Endodermal cell (in vitro differentiated cells): Measurements from ENCODE around the gene ATP2B3. TPM values are rescaled to one million over a fixed set of nuclear protein-coding genes. Genes with fewer than 3 reads are reported as not detected.
A peak's percentile ranks its signal among the peaks of the same experiment; 100 is the strongest.

Experiments
- DNase-seq: peaks from one replicate; pipeline ENCODE4 v3.0.0-alpha.2; 2017
- H3K27ac ChIP-seq: 2 replicates; pipeline ENCODE4 v1.5.1; 2013; ENCODE audit warnings: mild to moderate bottlenecking, low read depth, low read length, moderate library complexity
- H3K27me3 ChIP-seq: 2 replicates; pipeline ENCODE4 v1.6.1; 2013; ENCODE audit warnings: mild to moderate bottlenecking, low read length, moderate library complexity; ENCODE audit not compliant: insufficient read depth, control insufficient read depth, poor library complexity, severe bottlenecking
- H3K36me3 ChIP-seq: 2 replicates; pipeline ENCODE4 v1.7.0; 2013; ENCODE audit warnings: mild to moderate bottlenecking, low read length, moderate library complexity; ENCODE audit not compliant: control insufficient read depth, insufficient read depth
- H3K4me1 ChIP-seq: one replicate; pipeline ENCODE4 v1.7.0; 2013; ENCODE audit warnings: low read length; ENCODE audit not compliant: control insufficient read depth, insufficient read depth
- H3K4me3 ChIP-seq: 2 replicates; pipeline ENCODE4 v1.5.1; 2013; ENCODE audit warnings: mild to moderate bottlenecking, low read length, moderate library complexity
- H3K9ac ChIP-seq: 2 replicates; pipeline ENCODE4 v1.6.1; 2013; ENCODE audit warnings: mild to moderate bottlenecking, low read length, moderate library complexity; ENCODE audit not compliant: poor library complexity, severe bottlenecking; ENCODE audit errors: extremely low read depth
- H3K9me3 ChIP-seq: 2 replicates; pipeline ENCODE4 v1.6.1; 2013; ENCODE audit warnings: mild to moderate bottlenecking, low read length, moderate library complexity; ENCODE audit not compliant: control insufficient read depth
- H3K27ac Mint-ChIP-seq: 2 replicates; pipeline ENCODE4 v1.8.0; 2020; ENCODE audit warnings: mixed read lengths
- H3K27me3 Mint-ChIP-seq: 2 replicates; pipeline ENCODE4 v1.8.0; 2021; ENCODE audit warnings: mild to moderate bottlenecking, mixed read lengths; ENCODE audit not compliant: insufficient read depth
- H3K36me3 Mint-ChIP-seq: 2 replicates; pipeline ENCODE4 v1.8.0; 2020; ENCODE audit warnings: low read depth, mixed read lengths
- H3K4me1 Mint-ChIP-seq: 2 replicates; pipeline ENCODE4 v1.8.0; 2020; ENCODE audit warnings: mixed read lengths
- H3K4me3 Mint-ChIP-seq: 2 replicates; pipeline ENCODE4 v1.8.0; 2020; ENCODE audit warnings: mild to moderate bottlenecking, moderate library complexity, mixed read lengths
- H3K9me3 Mint-ChIP-seq: 2 replicates; pipeline ENCODE4 v1.8.0; 2020; ENCODE audit warnings: mild to moderate bottlenecking, mixed read lengths
- WGBS, 2 experiments: methylation state at CpG; one replicate each; pipeline versions ENCODE4 v1.1.5 to v1.1.7; 2013; ENCODE audit warnings: missing lambda C conversion rate in 2 of 2, mixed read lengths in 1 of 2; ENCODE audit not compliant: insufficient coverage in 1 of 2, insufficient read length in 1 of 2; 5-methylcytosine and 5-hydroxymethylcytosine counted together
- total RNA-seq, 2 donors: library from RNA; stranded (reverse); fragmentation: NEBNext Ultra II Directional in 1 of 2; extraction: Animal tissue kit (Norgen Biotek cat#: 25700) in 1 of 2; gene quantifications; 2 replicates in 1 of 2; 3 replicates in 1 of 2; pipeline ENCODE4 v1.2.1, GENCODE V29; 2021
- TF ChIP-seq, protein P1 (sequence below): fragments of 200-600 bp; sonication (generic); conservative IDR thresholded peaks from 2 replicates; pipeline ENCODE4 v1.5.0; 2021; ENCODE audit warnings: antibody characterized with exemption, mild to moderate bottlenecking

The ATP2B3 gene
- total RNA-seq, 2 donors from 2014 or later, result not detected

DNA sequence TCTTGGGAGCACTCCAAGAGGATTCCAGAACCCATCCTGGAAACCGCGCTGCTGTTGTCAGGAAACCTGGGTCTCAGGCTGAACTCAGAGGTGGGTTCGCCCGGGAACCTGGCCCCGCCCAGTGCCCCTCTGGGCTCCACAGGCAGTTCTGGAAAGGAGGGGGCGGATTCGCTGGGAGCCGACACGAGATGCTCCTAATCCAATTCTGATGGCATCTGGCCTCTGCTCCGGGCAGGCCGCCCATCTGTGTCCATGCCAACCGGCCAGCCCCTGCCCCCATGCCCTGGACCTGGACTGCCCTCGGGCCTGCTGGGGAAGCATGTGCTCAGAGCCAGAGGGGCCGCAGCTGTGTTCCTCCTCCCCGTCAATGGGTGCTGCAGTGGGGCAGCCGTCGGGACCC lies 21.0 kb downstream of the ATP2B3 start:
- no peaks in the 10 kb centered on the region for H3K27me3 Mint-ChIP-seq
- H3K9me3 ChIP-seq, result no peaks in the 10 kb centered on the region
- H3K4me1 ChIP-seq, result no peaks in the 10 kb centered on the region
- H3K4me1 Mint-ChIP-seq, result no peaks in the 10 kb centered on the region
- H3K36me3 ChIP-seq, result no peaks in the 10 kb centered on the region
- DNase-seq, result no peak
- no peak overlapping the region for H3K27ac ChIP-seq
- no peak overlapping the region for H3K27ac Mint-ChIP-seq
- H3K27me3 ChIP-seq, result no peaks in the 10 kb centered on the region
- H3K4me3 Mint-ChIP-seq, result no peak overlapping the region
- no peak overlapping the region for H3K4me3 ChIP-seq
- TF ChIP-seq, protein P1, sequence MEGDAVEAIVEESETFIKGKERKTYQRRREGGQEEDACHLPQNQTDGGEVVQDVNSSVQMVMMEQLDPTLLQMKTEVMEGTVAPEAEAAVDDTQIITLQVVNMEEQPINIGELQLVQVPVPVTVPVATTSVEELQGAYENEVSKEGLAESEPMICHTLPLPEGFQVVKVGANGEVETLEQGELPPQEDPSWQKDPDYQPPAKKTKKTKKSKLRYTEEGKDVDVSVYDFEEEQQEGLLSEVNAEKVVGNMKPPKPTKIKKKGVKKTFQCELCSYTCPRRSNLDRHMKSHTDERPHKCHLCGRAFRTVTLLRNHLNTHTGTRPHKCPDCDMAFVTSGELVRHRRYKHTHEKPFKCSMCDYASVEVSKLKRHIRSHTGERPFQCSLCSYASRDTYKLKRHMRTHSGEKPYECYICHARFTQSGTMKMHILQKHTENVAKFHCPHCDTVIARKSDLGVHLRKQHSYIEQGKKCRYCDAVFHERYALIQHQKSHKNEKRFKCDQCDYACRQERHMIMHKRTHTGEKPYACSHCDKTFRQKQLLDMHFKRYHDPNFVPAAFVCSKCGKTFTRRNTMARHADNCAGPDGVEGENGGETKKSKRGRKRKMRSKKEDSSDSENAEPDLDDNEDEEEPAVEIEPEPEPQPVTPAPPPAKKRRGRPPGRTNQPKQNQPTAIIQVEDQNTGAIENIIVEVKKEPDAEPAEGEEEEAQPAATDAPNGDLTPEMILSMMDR, result no peak
- peaks cover 67% of the 10 kb centered on the region for H3K9me3 Mint-ChIP-seq
- no peak overlapping the region for H3K9ac ChIP-seq
- no peaks in the 10 kb centered on the region for H3K36me3 Mint-ChIP-seq
- 92 to 93% methylated on average over 3 to 17 of the region's 17 CpGs for WGBS, 2 experiments

DNA sequence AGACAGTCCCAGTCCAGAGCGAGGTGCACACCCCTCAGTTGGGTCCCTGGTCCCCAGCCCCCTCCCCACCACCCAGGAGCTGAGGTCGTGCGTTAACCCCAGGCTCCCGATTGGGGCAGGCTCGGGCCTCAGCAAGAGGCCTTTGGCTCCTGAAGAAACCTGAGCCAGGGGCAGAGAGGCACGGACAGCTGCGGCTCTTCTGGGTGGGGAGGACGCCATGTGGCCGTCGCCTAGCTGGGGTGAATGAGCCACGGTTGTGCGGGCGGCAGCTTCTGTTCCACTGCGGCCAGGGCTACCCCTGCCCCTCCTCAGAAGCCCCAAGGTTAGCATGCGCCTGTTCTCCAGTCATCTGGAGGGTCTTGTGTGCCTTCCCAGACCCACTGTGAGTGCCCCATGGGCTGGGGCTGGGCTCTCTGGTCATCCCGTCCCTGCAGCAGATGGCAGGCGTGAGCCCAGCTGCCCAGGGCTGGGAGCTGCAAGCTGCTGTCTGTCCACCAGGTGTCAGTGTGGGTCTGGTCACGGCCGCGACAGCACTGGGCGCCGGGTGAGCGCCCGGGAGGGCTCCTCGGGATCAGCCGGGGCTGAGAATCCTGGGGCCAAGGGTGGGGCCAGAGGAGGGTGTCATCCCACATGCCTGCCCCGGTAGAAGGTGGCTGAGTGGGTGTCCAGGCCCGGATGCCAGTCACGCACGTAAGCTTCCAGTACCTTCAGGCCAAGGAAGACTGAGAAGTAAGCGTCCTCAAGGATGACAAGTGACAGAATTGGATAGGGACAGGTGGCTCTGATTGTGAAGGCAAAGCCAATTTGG lies 21.9 kb downstream of the ATP2B3 start:
- Histone ChIP-seq H3K4me1 (no peaks in the 10 kb centered on the region), H3K9ac (no peak overlapping the region), H3K27ac (no peak overlapping the region), H3K9me3 (no peaks in the 10 kb centered on the region), H3K4me3 (no peak overlapping the region), H3K27me3 (no peaks in the 10 kb centered on the region), H3K36me3 (no peaks in the 10 kb centered on the region)
- no peak overlapping the region for H3K4me3 Mint-ChIP-seq
- H3K27ac Mint-ChIP-seq, result no peak overlapping the region
- TF ChIP-seq, protein P1, result peak; percentile 87
- no peaks in the 10 kb centered on the region for H3K4me1 Mint-ChIP-seq
- peak; percentile 90 for DNase-seq
- H3K36me3 Mint-ChIP-seq, result no peaks in the 10 kb centered on the region
- peaks cover 67% of the 10 kb centered on the region for H3K9me3 Mint-ChIP-seq
- WGBS, 2 experiments, result 55% methylated on average over 31 of the region's 31 CpGs; no CpG with 5 or more reads in 1 of the 2 experiments
- no peaks in the 10 kb centered on the region for H3K27me3 Mint-ChIP-seq

DNA sequence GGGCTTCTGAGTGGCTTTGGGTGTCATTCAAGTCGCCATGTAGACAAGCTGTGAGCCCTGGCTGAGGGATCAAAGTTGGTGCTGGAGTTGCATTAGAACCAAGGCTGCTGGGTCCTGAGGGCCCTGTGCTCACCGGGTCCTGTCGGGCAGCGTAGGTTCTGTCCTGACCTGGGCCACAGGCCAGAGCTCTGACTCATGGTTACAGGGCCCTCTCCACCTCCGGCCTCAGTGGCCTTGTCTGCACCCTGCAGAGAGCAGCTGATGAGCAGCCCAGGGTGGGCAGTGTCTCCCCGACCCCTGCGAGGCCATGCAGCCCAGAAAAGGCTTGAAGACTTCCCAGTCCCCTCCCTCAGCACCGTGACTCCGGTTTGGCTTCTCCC lies 22.5 kb downstream of the ATP2B3 start:
- H3K27ac Mint-ChIP-seq, result no peak overlapping the region

More for the DNA sequence above, 22.5 kb downstream of the ATP2B3 start:
- Mint-ChIP-seq H3K9me3 (peaks cover 63% of the 10 kb centered on the region), H3K4me3 (no peak overlapping the region), H3K4me1 (no peaks in the 10 kb centered on the region), H3K27me3 (no peaks in the 10 kb centered on the region), H3K36me3 (no peaks in the 10 kb centered on the region)
- TF ChIP-seq, protein P1, result no peak
- Histone ChIP-seq H3K27ac (no peak overlapping the region), H3K9me3 (no peaks in the 10 kb centered on the region), H3K27me3 (no peaks in the 10 kb centered on the region), H3K36me3 (no peaks in the 10 kb centered on the region), H3K4me3 (no peak overlapping the region), H3K4me1 (no peaks in the 10 kb centered on the region), H3K9ac (no peak overlapping the region)
- DNase-seq, result no peak
- 79 to 80% methylated on average over 2 to 9 of the region's 9 CpGs for WGBS, 2 experiments
